KMS-11 (cell line): Measurements from ENCODE around the gene KATNAL2.

Experiments used
- H2AFZ ChIP-seq: fragments of 200-600 bp; sonication (generic); 2 replicates; pipeline ENCODE4 v1.6.1; 2016; ENCODE audit warnings: antibody characterized with exemption, mixed run types, low read depth
- H3K27ac ChIP-seq: fragments of 200-600 bp; sonication (generic); 2 replicates; pipeline ENCODE4 v1.6.1; 2016; ENCODE audit warnings: mild to moderate bottlenecking, mixed run types
- H3K27me3 ChIP-seq: fragments of 200-600 bp; sonication (generic); 2 replicates; pipeline ENCODE4 v1.6.1; 2017; ENCODE audit warnings: mild to moderate bottlenecking, low read depth, mixed run types, moderate library complexity; ENCODE audit not compliant: insufficient read depth
- H3K36me3 ChIP-seq: fragments of 200-600 bp; sonication (generic); 2 replicates; pipeline ENCODE4 v1.6.1; 2017; ENCODE audit warnings: mild to moderate bottlenecking, mixed run types; ENCODE audit not compliant: insufficient read depth
- H3K4me1 ChIP-seq: fragments of 200-600 bp; sonication (generic); 2 replicates; pipeline ENCODE4 v1.6.1; 2016; ENCODE audit warnings: mild to moderate bottlenecking, low read depth, mixed run types; ENCODE audit not compliant: poor library complexity, severe bottlenecking
- H3K4me2 ChIP-seq: fragments of 200-600 bp; sonication (generic); 2 replicates; pipeline ENCODE4 v1.7.0; 2016; ENCODE audit warnings: mild to moderate bottlenecking, mixed run types
- H3K4me3 ChIP-seq: fragments of 200-600 bp; sonication (generic); IDR thresholded peaks from 2 replicates; pipeline ENCODE4 v1.6.1; 2017; ENCODE audit warnings: low read depth, low read length, mixed read lengths; ENCODE audit not compliant: insufficient read depth
- H3K79me2 ChIP-seq: fragments of 200-600 bp; sonication (generic); 2 replicates; pipeline ENCODE4 v1.6.1; 2016; ENCODE audit warnings: low read depth, mixed run types; ENCODE audit not compliant: insufficient read depth
- H3K9ac ChIP-seq: fragments of 200-600 bp; sonication (generic); 2 replicates; pipeline ENCODE4 v1.6.1; 2016; ENCODE audit warnings: mild to moderate bottlenecking, mixed run types
- H4K20me1 ChIP-seq: fragments of 200-600 bp; sonication (generic); 2 replicates; pipeline ENCODE4 v1.6.1; 2016; ENCODE audit warnings: mild to moderate bottlenecking, mixed run types; ENCODE audit not compliant: insufficient read depth
- TF ChIP-seq, protein P1 (sequence below): fragments of 200-600 bp; sonication (generic); conservative IDR thresholded peaks from 2 replicates; pipeline ENCODE4 v1.6.1; 2017; ENCODE audit warnings: low read depth, mild to moderate bottlenecking, antibody characterized with exemption, low read length, moderate library complexity, mixed read lengths

KATNAL2 gene

DNA sequence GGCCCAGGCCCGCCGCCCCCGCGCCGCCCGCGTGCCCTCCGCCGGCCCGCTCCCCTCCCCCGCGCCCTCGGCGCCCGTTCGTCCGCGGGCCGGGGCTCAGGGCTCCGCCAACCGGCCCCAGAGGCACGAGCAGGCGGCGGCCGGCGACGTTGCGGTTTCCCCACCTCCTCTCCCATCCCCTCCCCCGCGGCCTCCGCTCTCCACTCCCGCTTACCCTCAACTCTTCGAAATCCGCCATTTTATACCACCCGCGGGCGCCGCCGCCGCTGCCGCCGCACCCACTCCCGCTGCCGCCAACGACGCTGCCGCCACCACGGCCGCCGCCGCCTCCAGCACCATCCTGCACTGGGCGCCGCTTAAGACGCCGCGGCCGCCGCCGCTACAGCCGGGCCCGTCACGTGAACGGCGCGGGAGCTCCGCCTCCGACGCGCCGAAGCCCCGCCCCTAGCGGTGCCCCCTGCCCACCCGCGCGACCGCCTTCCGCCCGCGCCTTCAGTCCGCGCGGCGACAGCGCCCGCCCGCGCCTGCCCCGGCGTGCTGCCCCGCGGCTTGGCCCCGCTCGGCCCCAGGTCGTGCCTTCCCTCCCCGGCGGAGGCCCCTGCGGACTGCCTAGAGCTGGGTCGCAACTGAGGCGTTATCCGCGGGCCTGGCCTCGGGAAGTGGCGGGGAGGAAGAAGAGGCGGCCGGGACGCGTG lies at the start of gene KATNAL2, which contains the start of gene PIAS2:
Gene KATNAL2 (plus strand): TSS at position 495 of the 695 bp plus-strand sequence. CDS start 29,271 bp downstream, outside the sequence.
Gene PIAS2 (minus strand): TSS at position 400 of the 695 bp plus-strand sequence. CDS start 162 bp downstream, at position 238.
- Histone ChIP-seq H3K79me2 (peaks cover 46% of the 10 kb centered on the region), H3K27ac (peak within 1 kb of the TSS; percentile 82), H4K20me1 (no peaks in the 10 kb centered on the region), H3K9ac (peak within 1 kb of the TSS; percentile 93), H2AFZ (peak within 1 kb of the TSS; percentile 89), H3K4me2 (peak within 1 kb of the TSS; percentile 93), H3K4me1 (peaks cover 26% of the 10 kb centered on the region), H3K4me3 (no peak within 1 kb of the TSS), H3K36me3 (no peaks in the 10 kb centered on the region), H3K27me3 (no peaks in the 10 kb centered on the region)
- TF ChIP-seq, protein P1, sequence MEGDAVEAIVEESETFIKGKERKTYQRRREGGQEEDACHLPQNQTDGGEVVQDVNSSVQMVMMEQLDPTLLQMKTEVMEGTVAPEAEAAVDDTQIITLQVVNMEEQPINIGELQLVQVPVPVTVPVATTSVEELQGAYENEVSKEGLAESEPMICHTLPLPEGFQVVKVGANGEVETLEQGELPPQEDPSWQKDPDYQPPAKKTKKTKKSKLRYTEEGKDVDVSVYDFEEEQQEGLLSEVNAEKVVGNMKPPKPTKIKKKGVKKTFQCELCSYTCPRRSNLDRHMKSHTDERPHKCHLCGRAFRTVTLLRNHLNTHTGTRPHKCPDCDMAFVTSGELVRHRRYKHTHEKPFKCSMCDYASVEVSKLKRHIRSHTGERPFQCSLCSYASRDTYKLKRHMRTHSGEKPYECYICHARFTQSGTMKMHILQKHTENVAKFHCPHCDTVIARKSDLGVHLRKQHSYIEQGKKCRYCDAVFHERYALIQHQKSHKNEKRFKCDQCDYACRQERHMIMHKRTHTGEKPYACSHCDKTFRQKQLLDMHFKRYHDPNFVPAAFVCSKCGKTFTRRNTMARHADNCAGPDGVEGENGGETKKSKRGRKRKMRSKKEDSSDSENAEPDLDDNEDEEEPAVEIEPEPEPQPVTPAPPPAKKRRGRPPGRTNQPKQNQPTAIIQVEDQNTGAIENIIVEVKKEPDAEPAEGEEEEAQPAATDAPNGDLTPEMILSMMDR = no peak

DNA sequence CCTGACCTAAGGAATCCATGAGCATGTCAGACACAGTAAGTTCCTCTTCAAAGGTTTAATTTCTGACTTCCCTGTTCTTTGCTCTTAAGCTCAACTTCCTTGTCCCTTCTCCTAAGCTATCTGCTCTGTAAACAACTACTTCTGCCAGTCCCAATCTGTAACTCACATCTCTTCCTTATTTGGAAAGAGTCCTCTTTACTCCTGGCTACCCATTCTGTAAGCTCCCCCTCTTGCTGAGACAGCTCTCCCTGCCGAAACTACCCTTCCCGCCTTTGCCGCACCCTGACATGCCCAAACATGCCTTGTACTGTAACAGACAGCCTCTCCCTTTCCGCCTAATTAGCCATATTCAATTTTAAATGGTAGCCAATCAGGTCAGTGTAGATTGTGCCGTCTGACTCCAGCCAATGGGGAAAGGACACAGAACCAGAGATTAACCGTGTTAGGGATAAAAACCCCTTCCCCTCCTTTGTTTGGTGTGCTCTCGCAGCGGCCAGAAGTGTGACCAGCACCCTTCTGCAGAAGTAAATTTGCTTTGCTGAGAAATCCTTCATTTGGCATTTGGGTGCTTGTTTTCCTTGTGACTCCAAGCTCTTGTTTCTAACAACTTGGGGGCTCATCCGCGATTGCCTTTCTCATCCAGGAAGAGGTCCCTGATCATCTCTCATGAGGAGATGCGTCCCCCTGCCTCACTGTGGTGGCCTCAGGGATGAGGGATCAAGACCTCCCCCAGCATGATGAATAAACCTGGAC lies 49.1 kb upstream of the KATNAL2 start:
- H2AFZ ChIP-seq = no peak overlapping the region
- H3K4me3 ChIP-seq = no peak overlapping the region
- H3K9ac ChIP-seq = no peak overlapping the region
- no peaks in the 10 kb centered on the region for H3K27me3 ChIP-seq
- H3K4me1 ChIP-seq = no peaks in the 10 kb centered on the region
- TF ChIP-seq, protein P1 = no peak
- no peaks in the 10 kb centered on the region for H4K20me1 ChIP-seq
- H3K4me2 ChIP-seq = no peak overlapping the region
- H3K79me2 ChIP-seq = peaks cover 16% of the 10 kb centered on the region; the same call in 1 of the 2 replicates
- H3K27ac ChIP-seq = no peak overlapping the region
- H3K36me3 ChIP-seq = no peaks in the 10 kb centered on the region

GRCh38 chr18:46877329-46877987 lies 39.9 kb upstream of the KATNAL2 start:
- no peaks in the 10 kb centered on the region for H3K27me3 ChIP-seq
- H3K36me3 ChIP-seq = no peaks in the 10 kb centered on the region
- H3K4me1 ChIP-seq = no peaks in the 10 kb centered on the region
- H3K4me3 ChIP-seq = no peak overlapping the region
- H3K4me2 ChIP-seq = no peak overlapping the region
- TF ChIP-seq, protein P1 = no peak
- H3K27ac ChIP-seq = no peak overlapping the region
- H3K79me2 ChIP-seq = peaks cover 5% of the 10 kb centered on the region; the same call in 1 of the 2 replicates
- H4K20me1 ChIP-seq = no peaks in the 10 kb centered on the region
- H2AFZ ChIP-seq = no peak overlapping the region
- no peak overlapping the region for H3K9ac ChIP-seq

DNA sequence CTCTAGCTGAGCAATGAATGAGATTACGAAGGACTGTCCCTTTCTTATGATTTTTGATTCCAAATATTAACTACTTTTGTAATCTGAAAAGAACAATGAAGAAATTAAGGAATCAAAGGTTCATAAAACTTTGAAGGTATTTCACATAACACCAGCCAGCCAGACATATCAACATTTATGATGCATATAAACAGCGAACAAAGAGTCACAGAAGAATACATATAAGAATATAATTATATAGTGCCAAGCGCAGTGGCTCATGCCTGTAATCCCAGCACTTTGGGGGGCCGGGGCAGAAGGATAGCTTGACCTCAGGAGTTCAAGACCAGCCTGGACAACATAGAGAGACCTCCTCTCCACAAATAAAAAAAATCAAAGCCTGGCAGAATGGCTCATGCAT lies 34.2 kb upstream of the KATNAL2 start:
- TF ChIP-seq, protein P1 = no peak
- Histone ChIP-seq H2AFZ (no peak overlapping the region), H3K27me3 (no peaks in the 10 kb centered on the region), H3K9ac (no peak overlapping the region), H4K20me1 (no peaks in the 10 kb centered on the region; the same call in 1 of the 2 replicates), H3K4me3 (no peak overlapping the region), H3K79me2 (peaks cover 46% of the 10 kb centered on the region), H3K27ac (no peak overlapping the region), H3K4me2 (no peak overlapping the region), H3K4me1 (no peaks in the 10 kb centered on the region), H3K36me3 (peaks cover 4% of the 10 kb centered on the region; the same call in 1 of the 2 replicates)
